ENCODE measurements around the gene SLC26A2. TPM values are rescaled to one million over a fixed set of nuclear protein-coding genes. Genes with fewer than 3 reads are reported as not detected.
"Not testable (repeated sequence)": the region's sequence is repeated elsewhere in the genome, so short reads cannot be mapped to it uniquely, and the experiment has no call there.

The SLC26A2 gene
- total and polyA plus RNA-seq, 2 donors from 2014 or later, result 2.2 to 18.4 TPM

DNA sequence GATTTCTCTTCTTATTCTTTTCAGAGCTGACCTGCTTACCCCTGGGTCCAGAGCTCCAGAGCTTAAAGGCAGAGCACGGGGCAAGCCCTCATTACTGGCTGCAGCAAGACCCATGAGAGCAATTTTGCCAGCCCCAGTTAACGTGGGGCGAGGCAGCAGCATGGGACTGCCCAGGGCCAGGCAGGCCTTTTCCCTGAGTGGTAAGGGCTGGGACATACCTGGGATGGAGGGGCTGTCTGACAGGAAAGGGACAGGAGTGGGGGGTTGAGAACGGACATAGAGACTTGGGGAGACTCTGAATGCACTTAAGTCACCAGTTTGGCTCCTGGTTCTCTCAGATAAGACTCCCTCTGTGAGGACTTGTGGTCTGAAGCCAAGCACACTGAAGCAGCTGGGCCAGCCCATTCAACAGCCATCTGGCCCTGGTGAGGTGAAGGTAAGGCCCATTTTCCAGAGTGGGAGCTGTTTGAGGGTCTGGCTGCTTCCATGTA lies 66.2 kb downstream of the SLC26A2 start:
- FAIRE-seq (no peak), DNase-seq (no peak)
- Histone ChIP-seq H3K4me1 (ENCODE audit: control insufficient read depth in 2 of 3, insufficient read depth in 2 of 3, low read depth in 1 of 3, low read length in 3 of 3) (no peaks in the 10 kb centered on the region), H3K9ac (ENCODE audit: low read length in 3 of 3) (no peak overlapping the region), H3K27me3 (ENCODE audit: control insufficient read depth, insufficient read depth, low read length) (no peaks in the 10 kb centered on the region), H3K36me3 (ENCODE audit: control insufficient read depth in 2 of 3, insufficient read depth in 3 of 3, low read length in 3 of 3) (peaks cover 10 to 60% (median 27%) of the 10 kb centered on the region in 3 donors), H3K9me3 (ENCODE audit: control insufficient read depth in 2 of 3, insufficient read depth in 1 of 3, low read length in 3 of 3) (no peaks in the 10 kb centered on the region), H3K4me3 (ENCODE audit: low read length in 3 of 3) (no peak overlapping the region), H3K27ac (ENCODE audit: low read depth in 2 of 2, low read length in 2 of 2) (no peak overlapping the region)
- intact Hi-C loops (cut with DNase I), result no loop called here
- TF ChIP-seq, protein P1, sequence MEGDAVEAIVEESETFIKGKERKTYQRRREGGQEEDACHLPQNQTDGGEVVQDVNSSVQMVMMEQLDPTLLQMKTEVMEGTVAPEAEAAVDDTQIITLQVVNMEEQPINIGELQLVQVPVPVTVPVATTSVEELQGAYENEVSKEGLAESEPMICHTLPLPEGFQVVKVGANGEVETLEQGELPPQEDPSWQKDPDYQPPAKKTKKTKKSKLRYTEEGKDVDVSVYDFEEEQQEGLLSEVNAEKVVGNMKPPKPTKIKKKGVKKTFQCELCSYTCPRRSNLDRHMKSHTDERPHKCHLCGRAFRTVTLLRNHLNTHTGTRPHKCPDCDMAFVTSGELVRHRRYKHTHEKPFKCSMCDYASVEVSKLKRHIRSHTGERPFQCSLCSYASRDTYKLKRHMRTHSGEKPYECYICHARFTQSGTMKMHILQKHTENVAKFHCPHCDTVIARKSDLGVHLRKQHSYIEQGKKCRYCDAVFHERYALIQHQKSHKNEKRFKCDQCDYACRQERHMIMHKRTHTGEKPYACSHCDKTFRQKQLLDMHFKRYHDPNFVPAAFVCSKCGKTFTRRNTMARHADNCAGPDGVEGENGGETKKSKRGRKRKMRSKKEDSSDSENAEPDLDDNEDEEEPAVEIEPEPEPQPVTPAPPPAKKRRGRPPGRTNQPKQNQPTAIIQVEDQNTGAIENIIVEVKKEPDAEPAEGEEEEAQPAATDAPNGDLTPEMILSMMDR (IDR thresholded peaks at IDR 0.05; ENCODE audit: borderline replicate concordance, extremely low read depth, insufficient read depth), result no peak

DNA sequence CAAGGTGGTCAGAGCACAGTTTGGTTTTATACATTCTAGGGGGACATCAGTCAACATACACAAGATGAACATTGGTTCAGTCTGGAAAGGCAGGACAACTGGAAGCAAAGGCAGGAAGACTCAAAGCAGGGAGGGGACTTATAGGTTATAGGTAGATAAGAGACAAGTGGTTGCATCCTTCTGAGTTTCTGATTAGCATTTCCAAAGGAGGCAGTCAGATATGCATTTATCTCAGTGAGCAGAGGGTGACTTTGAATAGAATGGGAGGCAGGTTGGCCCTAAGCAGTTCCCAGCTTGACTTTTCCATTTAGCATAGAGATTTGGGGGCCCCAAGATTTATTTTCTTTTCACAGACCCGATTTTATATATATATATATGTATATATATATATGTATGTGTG lies 67.5 kb downstream of the SLC26A2 start:
- H3K4me3 ChIP-seq (ENCODE audit: low read length in 3 of 3); H3K27ac ChIP-seq (ENCODE audit: low read depth in 2 of 2, low read length in 2 of 2); H3K9ac ChIP-seq (ENCODE audit: low read length in 3 of 3); intact Hi-C loops (cut with DNase I); H3K4me1 ChIP-seq (ENCODE audit: control insufficient read depth in 2 of 3, insufficient read depth in 2 of 3, low read depth in 1 of 3, low read length in 3 of 3); DNase-seq; FAIRE-seq; H3K27me3 ChIP-seq (ENCODE audit: control insufficient read depth, insufficient read depth, low read length); H3K9me3 ChIP-seq (ENCODE audit: control insufficient read depth in 2 of 3, insufficient read depth in 1 of 3, low read length in 3 of 3): not testable (repeated sequence)
- peaks cover 14 to 72% (median 37%) of the 10 kb centered on the region in 3 donors for H3K36me3 ChIP-seq (ENCODE audit: control insufficient read depth in 2 of 3, insufficient read depth in 3 of 3, low read length in 3 of 3)

DNA sequence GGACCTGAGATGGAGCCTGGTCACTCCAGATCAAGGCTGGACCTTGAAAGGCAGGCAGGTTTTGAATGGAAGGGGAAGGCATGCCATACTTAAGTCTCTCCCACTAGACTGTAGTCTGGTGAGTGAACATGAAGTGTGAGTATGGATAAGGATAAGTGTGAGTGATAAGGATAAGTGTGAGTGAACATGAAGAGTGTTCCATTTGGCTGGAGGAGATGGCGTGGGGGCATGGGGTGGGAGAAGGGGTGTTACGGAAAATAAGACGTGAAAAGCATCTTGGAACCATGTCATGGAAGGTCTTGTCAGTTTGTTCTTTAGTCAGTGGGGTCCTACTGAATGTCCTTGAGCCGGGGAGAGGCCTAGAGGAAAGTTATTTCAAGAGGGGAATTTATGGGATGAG lies 72.8 kb downstream of the SLC26A2 start:
- no peaks in the 10 kb centered on the region for H3K27me3 ChIP-seq (ENCODE audit: control insufficient read depth, insufficient read depth, low read length)
- no peak for DNase-seq
- H3K9ac ChIP-seq (ENCODE audit: low read length in 3 of 3), result no peak overlapping the region
- TF ChIP-seq, protein P1 (IDR thresholded peaks at IDR 0.05; ENCODE audit: borderline replicate concordance, extremely low read depth, insufficient read depth), result no peak
- H3K27ac ChIP-seq (ENCODE audit: low read depth in 2 of 2, low read length in 2 of 2), result no peak overlapping the region
- FAIRE-seq, result no peak
- H3K36me3 ChIP-seq (ENCODE audit: control insufficient read depth in 2 of 3, insufficient read depth in 3 of 3, low read length in 3 of 3), result peaks cover 18 to 74% (median 58%) of the 10 kb centered on the region in 3 donors
- no peaks in the 10 kb centered on the region for H3K9me3 ChIP-seq (ENCODE audit: control insufficient read depth in 2 of 3, insufficient read depth in 1 of 3, low read length in 3 of 3)
- intact Hi-C loops (cut with DNase I), result no loop called here
- no peaks in the 10 kb centered on the region for H3K4me1 ChIP-seq (ENCODE audit: control insufficient read depth in 2 of 3, insufficient read depth in 2 of 3, low read depth in 1 of 3, low read length in 3 of 3)
- H3K4me3 ChIP-seq (ENCODE audit: low read length in 3 of 3), result no peak overlapping the region

DNA sequence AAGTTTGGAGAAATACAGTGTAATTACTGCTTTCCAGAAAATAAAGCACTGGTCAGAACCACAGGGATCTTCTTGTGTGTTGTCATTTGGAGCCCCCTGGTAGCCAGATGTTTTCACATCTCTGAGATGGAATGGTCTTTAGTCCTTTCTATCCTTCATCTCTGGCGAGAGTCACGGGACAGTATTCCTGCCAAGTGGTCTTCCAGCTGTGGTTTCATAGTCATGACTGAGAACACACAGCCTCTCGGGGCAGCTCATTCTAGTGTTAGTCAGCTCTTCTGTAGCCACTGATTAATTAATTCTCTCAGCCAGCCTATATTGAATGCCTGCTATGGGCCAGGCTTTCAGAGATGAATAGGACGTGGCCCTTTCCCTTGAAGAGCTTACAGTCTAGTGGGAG lies 74.1 kb downstream of the SLC26A2 start:
- Histone ChIP-seq H3K4me1 (ENCODE audit: control insufficient read depth in 2 of 3, insufficient read depth in 2 of 3, low read depth in 1 of 3, low read length in 3 of 3) (no peaks in the 10 kb centered on the region), H3K9ac (ENCODE audit: low read length in 3 of 3) (no peak overlapping the region), H3K27ac (ENCODE audit: low read depth in 2 of 2, low read length in 2 of 2) (no peak overlapping the region), H3K27me3 (ENCODE audit: control insufficient read depth, insufficient read depth, low read length) (no peaks in the 10 kb centered on the region), H3K4me3 (ENCODE audit: low read length in 3 of 3) (no peak overlapping the region), H3K9me3 (ENCODE audit: control insufficient read depth in 2 of 3, insufficient read depth in 1 of 3, low read length in 3 of 3) (no peaks in the 10 kb centered on the region), H3K36me3 (ENCODE audit: control insufficient read depth in 2 of 3, insufficient read depth in 3 of 3, low read length in 3 of 3) (peaks cover 20 to 80% (median 59%) of the 10 kb centered on the region in 3 donors)
- intact Hi-C loops (cut with DNase I), result no loop called here
- DNase-seq, result no peak
- no peak for FAIRE-seq
- TF ChIP-seq, protein P1 (IDR thresholded peaks at IDR 0.05; ENCODE audit: borderline replicate concordance, extremely low read depth, insufficient read depth), result no peak
